H1 (cell line): ENCODE results near the gene CCDC28B. TPM values are rescaled to one million over a fixed set of nuclear protein-coding genes. Genes with fewer than 3 reads are reported as not detected.

ENCODE experiments used
- ASH2L ChIP-seq: fragments of 200-600, 300-600 bp; sonication (generic); IDR thresholded peaks from one replicate; pipeline ENCODE4 v1.7.1; 2017; ENCODE audit warnings: low read length
- ATF2 ChIP-seq: IDR thresholded peaks from 2 replicates; pipeline ENCODE4 v1.6.1; 2012; ENCODE audit warnings: low read length, inconsistent platforms
- BACH1 ChIP-seq: IDR thresholded peaks from 2 replicates; pipeline ENCODE4 v1.6.1; 2012; ENCODE audit warnings: low read length, improper control_type of control experiment
- BRCA1 ChIP-seq: IDR thresholded peaks from 2 replicates; pipeline ENCODE4 v1.6.1; 2012; ENCODE audit warnings: low read depth, low read length, improper control_type of control experiment
- CBX5 ChIP-seq: fragments of 300-800, 300-1000 bp; sonication (generic); IDR thresholded peaks from 2 replicates; pipeline ENCODE4 v1.7.1; 2016; ENCODE audit warnings: antibody characterized with exemption, low read length, low read depth
- CEBPB ChIP-seq: IDR thresholded peaks from 2 replicates; pipeline ENCODE4 v1.6.1; 2012; ENCODE audit warnings: low read depth, low read length
- CHD1 ChIP-seq: IDR thresholded peaks from 2 replicates; pipeline ENCODE4 v1.6.1; 2012; ENCODE audit warnings: low read depth, low read length, improper control_type of control experiment
- CTBP2 ChIP-seq: IDR thresholded peaks from 2 replicates; pipeline ENCODE4 v1.7.0; 2011; ENCODE audit warnings: borderline replicate concordance, mild to moderate bottlenecking, moderate library complexity, mixed read lengths, low read length; ENCODE audit not compliant: insufficient read depth, insufficient read length
- EGR1 ChIP-seq: IDR thresholded peaks from 2 replicates; pipeline ENCODE4 v1.6.1; 2011; ENCODE audit warnings: low read depth, low read length, borderline replicate concordance
- EZH2 ChIP-seq: fragments of 200-600 bp; sonication (generic); IDR thresholded peaks from 2 replicates; pipeline ENCODE4 v1.7.1; 2012; ENCODE audit warnings: low read depth, mild to moderate bottlenecking, moderate library complexity, low read length, inconsistent platforms; ENCODE audit not compliant: severe bottlenecking
- FOSL1 ChIP-seq: IDR thresholded peaks from 2 replicates; pipeline ENCODE4 v1.6.1; 2011; ENCODE audit warnings: mild to moderate bottlenecking, low read depth, low read length, moderate library complexity; ENCODE audit not compliant: insufficient read depth
- GABPA ChIP-seq: IDR thresholded peaks from 2 replicates; pipeline ENCODE4 v1.6.1; 2011; ENCODE audit warnings: mild to moderate bottlenecking, low read length, moderate library complexity, borderline replicate concordance; ENCODE audit not compliant: insufficient read depth
- HDAC2 ChIP-seq, 2 experiments: fragments of 300-600 bp in 1 of 2; sonication (generic) in 1 of 2; IDR thresholded peaks; 2 replicates each; pipeline ENCODE4 v1.6.1; 2011 to 2012; ENCODE audit warnings: low read depth in 2 of 2, low read length in 2 of 2, mild to moderate bottlenecking in 2 of 2, moderate library complexity in 2 of 2, borderline replicate concordance in 1 of 2, inconsistent platforms in 1 of 2
- HDAC6 ChIP-seq: IDR thresholded peaks from one replicate; pipeline ENCODE4 v1.7.1; 2012; ENCODE audit warnings: low read depth, mild to moderate bottlenecking, inconsistent platforms, low read length, moderate library complexity
- JUND ChIP-seq: IDR thresholded peaks from 2 replicates; pipeline ENCODE4 v1.6.1; 2011; ENCODE audit warnings: mild to moderate bottlenecking, improper control_type of control experiment, low read length
- NRF1 ChIP-seq: IDR thresholded peaks from 2 replicates; pipeline ENCODE4 v1.6.1; 2011; ENCODE audit warnings: mild to moderate bottlenecking, low read depth, low read length, improper control_type of control experiment
- POLR2A ChIP-seq, 2 experiments: IDR thresholded peaks; 1 replicate in 1 of 2; 2 replicates in 1 of 2; pipeline ENCODE4 v1.6.1; 2011; ENCODE audit warnings: low read depth in 2 of 2, low read length in 2 of 2, mild to moderate bottlenecking in 2 of 2; ENCODE audit errors: control extremely low read depth in 1 of 2
- RXRA ChIP-seq: IDR thresholded peaks from 2 replicates; pipeline ENCODE4 v1.6.1; 2011; ENCODE audit warnings: low read depth, mild to moderate bottlenecking, low read length, moderate library complexity; ENCODE audit not compliant: insufficient read depth
- SIRT6 ChIP-seq: IDR thresholded peaks from one replicate; pipeline ENCODE4 v1.7.1; 2012; ENCODE audit warnings: low read length, inconsistent platforms
- SP2 ChIP-seq: IDR thresholded peaks from 2 replicates; pipeline ENCODE4 v1.6.1; 2012; ENCODE audit warnings: mild to moderate bottlenecking, low read length, inconsistent platforms
- TAF7 ChIP-seq: optimal IDR thresholded peaks from 2 replicates; pipeline ENCODE3; 2011; ENCODE audit warnings: low read depth, mild to moderate bottlenecking, inconsistent platforms, low read length, moderate library complexity, borderline replicate concordance
- USF2 ChIP-seq: IDR thresholded peaks from 2 replicates; pipeline ENCODE4 v1.6.1; 2011; ENCODE audit warnings: low read length, improper control_type of control experiment
- polyA plus RNA-seq, 7 experiments: library from polyadenylated mRNA; depleted of rRNA in 3 of 7; stranded (reverse) in 5 of 7; unstranded in 2 of 7; fragments of >200 nt in 5 of 7; fragments of 200-250 nt in 2 of 7; gene quantifications; 1 replicate in 5 of 7; 2 replicates in 1 of 7; 4 replicates in 1 of 7; pipeline versions ENCODE4 v1.2.1 to v1.2.3, GENCODE V29; 2011 to 2013; ENCODE audit warnings: missing spikeins in 2 of 7, mixed read lengths in 2 of 7
- total RNA-seq: library from RNA; stranded (reverse); fragmentation: NEBNext Ultra II Directional; extraction: Animal tissue kit (Norgen Biotek cat#: 25700); gene quantifications from 2 replicates; pipeline ENCODE4 v1.2.1, GENCODE V29; 2021

Gene CCDC28B
- total and polyA plus RNA-seq, 2 of the 8 experiments (the other 6 are each of a cell fraction or from before 2014, with no cell fraction given) = 16.7 to 17.1 TPM

- TF ChIP-seq USF2 = no peak
- no peak for TF ChIP-seq CBX5
- TF ChIP-seq HDAC6 = no peak
- TF ChIP-seq SP2 = no peak
- peak in 1 of 2 experiments; percentile 80; a peak in 1 of 4 replicates for TF ChIP-seq HDAC2 (IDR thresholded peaks at IDR 0.05; ENCODE audit: borderline replicate concordance in 1 of 2, low read depth in 2 of 2, low read length in 2 of 2)
- no peak for TF ChIP-seq CHD1
- TF ChIP-seq SIRT6 = no peak
- TF ChIP-seq EGR1 = no peak
- TF ChIP-seq BACH1 = no peak; the same call in 1 of the 2 replicates
- no peak for TF ChIP-seq CEBPB
- no peak for TF ChIP-seq TAF7
- no peak for TF ChIP-seq EZH2
- TF ChIP-seq NRF1 = no peak
- peak; percentile 79 for TF ChIP-seq ASH2L
- TF ChIP-seq BRCA1 = no peak
- no peak for TF ChIP-seq FOSL1
- TF ChIP-seq POLR2A (IDR thresholded peaks at IDR 0.05; ENCODE audit: control extremely low read depth in 1 of 2, low read depth in 2 of 2, low read length in 2 of 2) = no peak
- no peak for TF ChIP-seq JUND
- TF ChIP-seq CTBP2 = no peak
- TF ChIP-seq GABPA = no peak
- TF ChIP-seq RXRA = no peak
- no peak; the same call in 1 of the 2 replicates for TF ChIP-seq ATF2
Observed at GRCh38 chr1:32200226-32201010, at the start of gene CCDC28B (continued).
